HepG2 (cell line): ENCODE results near the gene SPTB. TPM values are rescaled to one million over a fixed set of nuclear protein-coding genes. Genes with fewer than 3 reads are reported as not detected.

Experiments used
- AHDC1 ChIP-seq: sonication (generic); formaldehyde crosslinking; IDR thresholded peaks from 2 replicates; pipeline ENCODE4 v1.5.1; 2020; ENCODE audit warnings: mild to moderate bottlenecking, missing genetic modification reagents, borderline replicate concordance
- DNMT3B ChIP-seq: conservative IDR thresholded peaks from 2 replicates; pipeline ENCODE4 v1.6.1; 2016; ENCODE audit warnings: missing biosample characterization, control low read depth
- ELF3 ChIP-seq: IDR thresholded peaks from 2 replicates; pipeline ENCODE4 v1.6.1; 2016; ENCODE audit warnings: missing genetic modification reagents, missing compliant biosample characterization
- GATAD1 ChIP-seq: IDR thresholded peaks from 2 replicates; pipeline ENCODE4 v1.6.1; 2016; ENCODE audit warnings: missing genetic modification reagents, missing compliant biosample characterization
- GRHL1 ChIP-seq: sonication (generic); formaldehyde crosslinking; conservative IDR thresholded peaks from 2 replicates; pipeline ENCODE4 v1.8.0; 2022; ENCODE audit warnings: missing genetic modification reagents
- HOXA3 ChIP-seq: sonication (generic); formaldehyde crosslinking; IDR thresholded peaks from 2 replicates; pipeline ENCODE4 v1.5.0; 2020; ENCODE audit warnings: missing genetic modification reagents
- KAT8 ChIP-seq: IDR thresholded peaks from 2 replicates; pipeline ENCODE4 v1.6.1; 2016; ENCODE audit warnings: missing genetic modification reagents, missing compliant biosample characterization
- ZNF280B ChIP-seq: sonication (generic); formaldehyde crosslinking; IDR thresholded peaks from 2 replicates; pipeline ENCODE4 v1.5.0; 2020; ENCODE audit warnings: missing genetic modification reagents, mild to moderate bottlenecking, borderline replicate concordance
- ZNF407 ChIP-seq: sonication (generic); formaldehyde crosslinking; IDR thresholded peaks from one replicate; pipeline ENCODE4 v1.5.1; 2020; ENCODE audit warnings: mild to moderate bottlenecking, missing genetic modification reagents; ENCODE audit errors: not compliant biosample characterization
- polyA plus RNA-seq, 8 experiments: library from polyadenylated mRNA; depleted of rRNA in 3 of 8; stranded (reverse) in 7 of 8; unstranded in 1 of 8; fragments of >200 nt; fragmentation: Illumina TruSeq in 4 of 8; extraction: Trizol in 4 of 8; gene quantifications; 2 replicates each; pipeline versions ENCODE4 v1.2.1 to v1.2.3, GENCODE V29; 2011 to 2016; ENCODE audit warnings: low read depth in 4 of 8, missing spikeins in 1 of 8, mixed read lengths in 1 of 8; ENCODE audit not compliant: insufficient read depth in 1 of 8
- total RNA-seq, 5 experiments: library from RNA; depleted of rRNA; stranded (reverse); fragments of >200 nt; fragmentation: Illumina TruSeq; extraction: Trizol; gene quantifications; 2 replicates each; pipeline ENCODE4 v1.2.3, GENCODE V29; 2016; ENCODE audit warnings: low read depth in 1 of 5

The SPTB gene
- total and polyA plus RNA-seq, 2 of the 13 experiments (the other 11 are each of a cell fraction or from before 2014, with no cell fraction given), result 0.01 to 0.02 TPM

DNA sequence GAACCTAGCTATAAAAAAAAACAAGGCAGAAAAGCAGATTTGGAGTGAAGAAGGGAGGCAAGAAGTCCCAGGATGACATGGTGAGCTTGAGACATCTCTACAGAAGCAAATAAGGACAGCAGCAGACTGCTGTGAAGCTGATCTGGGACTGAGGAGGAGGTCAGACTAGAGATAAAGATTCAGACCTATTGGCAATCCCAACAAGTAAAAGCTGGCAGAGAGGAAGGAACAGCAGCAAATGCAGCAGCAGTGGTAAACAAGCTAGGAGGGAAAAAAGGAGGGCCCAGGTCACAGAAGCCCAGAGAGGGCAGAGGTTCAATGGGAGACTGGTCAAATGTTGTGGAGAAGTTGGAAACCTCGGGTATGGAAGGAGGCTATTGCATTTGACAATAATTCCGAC, 11.3 kb downstream of the SPTB start (continued):
- no peak for TF ChIP-seq ZNF407
- TF ChIP-seq KAT8, result no peak
- TF ChIP-seq GRHL1 (CRISPR knock-in tag), result no peak
- no peak for TF ChIP-seq GATAD1 (CRISPR knock-in tag)
- no peak for TF ChIP-seq HOXA3 (CRISPR knock-in tag)
- no peak for TF ChIP-seq ZNF280B (CRISPR knock-in tag)
- no peak for TF ChIP-seq DNMT3B
- TF ChIP-seq ELF3 (CRISPR knock-in tag), result no peak
- TF ChIP-seq AHDC1 (CRISPR knock-in tag), result no peak
